GM19239 (cell line): ENCODE measurements around the gene ACOX3.

Source experiments
- DNase-seq: peaks from one replicate; pipeline ENCODE4 v3.0.0; 2011; ENCODE audit warnings: low spot score; ENCODE audit not compliant: insufficient read length
- FAIRE-seq: peaks from 2 replicates; lab custom pipeline; 2011; peaks lifted over from hg19 to GRCh38; lab: Jason Lieb, UNC

ACOX3 gene

DNA sequence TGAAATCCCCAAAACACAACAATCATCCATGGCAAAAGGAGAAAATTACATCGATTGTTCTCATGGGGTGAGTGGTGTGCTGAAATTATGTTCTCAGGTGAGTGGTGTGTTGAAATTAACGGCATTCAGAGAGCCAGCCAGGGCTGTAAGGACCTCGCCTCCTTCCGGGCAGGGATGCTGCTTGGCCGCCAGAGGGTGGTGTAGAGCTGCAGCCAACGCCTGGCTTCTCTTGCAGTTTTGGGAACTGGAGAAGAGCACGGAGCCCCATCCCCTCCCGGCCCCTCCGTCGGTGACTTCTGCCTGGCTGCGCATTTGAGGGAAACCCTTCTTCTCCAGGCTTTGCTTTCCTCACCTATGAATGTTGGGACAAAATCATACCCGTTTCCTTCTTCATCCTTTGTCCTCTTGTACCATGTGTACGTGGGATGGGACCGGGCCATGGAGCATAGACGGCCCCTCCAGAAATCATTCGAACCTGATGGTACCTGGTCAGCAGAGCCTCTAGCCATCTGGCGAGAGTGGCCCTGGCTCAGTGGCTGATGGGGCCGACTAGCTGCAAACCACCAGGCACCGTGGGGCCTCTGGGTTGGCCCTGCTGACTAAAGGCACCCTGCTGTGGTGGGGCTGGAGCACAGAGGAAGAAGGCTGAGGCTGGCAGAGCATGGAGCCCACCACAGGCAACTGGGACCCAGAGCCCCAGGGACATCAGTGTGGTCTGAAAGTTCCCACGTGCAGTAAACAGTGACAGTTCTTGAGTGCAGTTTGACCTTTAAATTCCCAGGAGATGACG is 28.4 kb upstream of the ACOX3 start:
- DNase-seq, result peak; percentile 81
- FAIRE-seq, result peak; percentile 78

DNA sequence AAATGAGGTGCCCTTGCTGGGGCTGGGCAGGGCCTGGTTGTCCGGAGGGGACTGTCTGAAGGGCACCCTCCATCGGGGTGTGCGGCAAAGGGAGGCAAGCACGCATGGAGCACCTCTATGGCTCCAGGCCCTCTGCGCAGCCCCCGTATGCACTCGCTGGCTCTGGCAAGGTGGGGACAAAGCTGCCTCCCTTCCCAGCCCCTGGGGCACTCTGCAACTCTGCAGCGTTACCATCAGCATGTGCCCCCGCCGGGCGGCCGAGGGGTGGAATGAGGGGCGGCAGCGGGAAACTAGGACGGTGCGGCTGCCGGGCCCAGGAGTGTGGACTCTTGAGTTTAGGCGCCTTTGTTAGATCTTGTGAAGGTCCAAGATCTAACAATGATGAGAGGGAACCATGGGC is 26.5 kb upstream of the ACOX3 start:
- DNase-seq, result no peak
- FAIRE-seq, result no peak

DNA sequence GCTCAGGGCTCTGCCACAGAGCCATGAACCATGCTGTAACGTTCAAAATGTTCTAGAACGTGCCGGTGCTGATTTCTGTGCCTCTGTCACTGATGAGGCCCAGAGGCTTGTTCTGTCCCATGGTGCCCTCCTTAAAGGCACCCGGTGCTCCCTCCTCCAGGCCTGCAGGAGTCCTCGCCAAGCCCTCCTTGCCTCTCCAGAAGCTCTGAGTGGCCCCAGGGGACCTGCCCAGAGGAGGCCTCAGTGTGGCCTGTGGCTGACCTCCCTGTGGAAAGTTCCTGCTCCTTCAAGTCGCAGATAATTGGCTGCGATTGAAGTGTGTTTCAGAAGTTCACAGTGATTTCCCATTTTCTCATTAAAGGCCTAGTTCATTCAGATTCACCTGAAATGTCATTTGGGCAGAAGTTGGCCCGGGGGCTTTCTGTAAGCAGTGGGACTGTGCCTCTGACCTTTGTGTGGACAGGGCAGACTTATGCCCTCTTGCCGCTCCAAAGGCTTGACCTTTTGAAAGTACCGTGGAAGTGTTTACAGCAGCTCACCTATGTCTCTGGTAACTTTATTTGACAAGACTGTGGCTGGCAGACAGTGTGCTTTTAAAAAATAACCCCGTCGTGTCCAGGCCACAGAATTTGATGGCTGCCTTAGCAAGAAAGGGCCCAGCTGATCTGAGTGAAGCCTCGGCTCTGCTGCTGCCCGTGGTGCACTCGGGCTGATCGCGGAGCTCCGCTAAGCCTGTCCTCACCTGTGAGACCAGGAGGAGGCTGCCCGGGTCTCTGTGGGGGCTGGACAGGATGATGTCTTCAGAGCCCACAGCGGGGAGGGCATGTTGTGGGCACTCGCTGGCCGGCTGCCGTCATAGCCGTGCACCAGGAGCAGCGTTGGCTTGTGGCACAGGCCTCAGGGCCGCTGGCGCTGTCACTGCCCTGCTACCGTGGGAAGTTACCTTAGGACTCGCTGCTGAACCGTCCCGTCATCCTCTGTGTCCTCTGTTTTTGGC is 25.4 kb upstream of the ACOX3 start:
- FAIRE-seq (no peak), DNase-seq (no peak)

DNA sequence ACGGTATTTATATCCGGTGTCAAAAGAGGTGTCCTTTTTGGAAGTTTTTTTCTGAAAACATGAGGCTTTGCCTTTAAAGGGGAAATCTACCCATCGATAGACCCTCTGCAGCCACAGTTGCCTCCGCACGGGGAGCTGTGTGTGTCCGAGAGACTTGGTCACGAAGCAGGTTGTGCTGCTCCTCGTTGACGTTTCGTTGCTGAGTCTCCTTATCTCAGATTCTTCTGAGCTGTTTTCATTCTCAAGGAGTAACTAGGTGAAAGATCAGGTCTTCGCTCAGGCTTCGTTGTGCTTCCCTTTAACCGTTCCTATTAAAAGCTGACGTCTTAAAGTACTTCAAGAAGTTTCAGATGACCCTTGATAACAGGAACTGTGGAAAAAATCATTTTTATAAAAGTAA is 23.9 kb upstream of the ACOX3 start:
- FAIRE-seq, result no peak
- DNase-seq, result no peak

DNA sequence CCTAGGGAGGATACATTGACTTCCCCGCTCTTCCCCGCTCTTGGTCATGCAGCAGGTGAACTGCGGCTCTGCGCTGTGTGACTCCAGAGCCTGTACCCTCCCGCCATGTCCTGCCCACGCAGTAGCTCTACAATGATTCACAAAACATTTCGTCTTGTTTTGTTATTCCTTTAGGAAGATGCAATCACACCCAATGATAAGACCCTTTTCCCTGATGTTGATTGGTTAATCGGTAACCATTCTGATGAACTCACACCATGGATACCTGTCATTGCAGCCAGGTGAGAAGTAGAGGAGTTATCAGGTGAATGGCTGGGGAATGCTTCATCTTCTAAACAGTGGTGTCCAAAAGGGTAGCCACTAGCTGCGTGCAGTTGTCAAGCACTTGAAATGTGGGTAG is 23.3 kb upstream of the ACOX3 start:
- no peak for FAIRE-seq

DNA sequence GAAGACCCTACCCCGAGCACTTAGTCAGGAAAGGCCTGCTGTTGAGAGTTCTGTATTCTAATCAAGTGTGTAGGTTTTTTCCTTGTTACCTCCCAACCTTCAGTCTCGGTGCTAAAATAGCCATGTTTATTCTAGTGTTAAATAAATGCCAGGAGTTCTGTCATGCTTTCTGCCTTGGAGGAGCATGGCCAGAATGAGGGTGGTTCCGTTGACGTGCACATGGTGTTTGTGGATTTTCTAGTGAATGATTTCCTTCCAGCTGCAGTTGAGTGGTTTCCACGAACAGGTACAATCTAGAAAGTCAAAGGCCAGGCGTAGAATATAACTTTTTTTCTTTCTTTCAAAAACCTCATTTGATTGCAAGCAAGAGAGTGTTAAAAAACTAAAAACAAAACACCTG is 21.1 kb upstream of the ACOX3 start:
- FAIRE-seq, result no peak
- DNase-seq, result no peak

More for the DNA sequence above, 23.3 kb upstream of the ACOX3 start:
- DNase-seq, result no peak

DNA sequence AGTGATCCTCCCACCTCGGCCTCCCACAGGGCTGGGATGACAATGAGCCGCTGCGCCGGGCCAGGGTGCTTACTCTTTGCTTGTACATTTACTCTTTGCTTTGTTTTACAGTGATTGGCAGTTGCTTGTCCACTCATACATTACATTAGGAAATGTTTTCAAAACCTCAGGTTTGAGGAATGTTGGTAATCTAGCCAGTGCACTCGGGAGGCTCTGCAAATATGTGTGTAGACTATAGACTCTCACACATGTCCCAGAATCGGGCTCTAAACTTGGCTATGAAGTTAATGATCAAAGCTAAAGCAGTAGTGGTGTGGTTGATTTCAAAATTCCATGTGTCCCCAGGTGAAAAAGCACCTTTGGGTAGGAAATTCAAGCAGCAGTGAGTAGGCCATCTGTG is 20.6 kb upstream of the ACOX3 start:
- DNase-seq (no peak), FAIRE-seq (no peak)

DNA sequence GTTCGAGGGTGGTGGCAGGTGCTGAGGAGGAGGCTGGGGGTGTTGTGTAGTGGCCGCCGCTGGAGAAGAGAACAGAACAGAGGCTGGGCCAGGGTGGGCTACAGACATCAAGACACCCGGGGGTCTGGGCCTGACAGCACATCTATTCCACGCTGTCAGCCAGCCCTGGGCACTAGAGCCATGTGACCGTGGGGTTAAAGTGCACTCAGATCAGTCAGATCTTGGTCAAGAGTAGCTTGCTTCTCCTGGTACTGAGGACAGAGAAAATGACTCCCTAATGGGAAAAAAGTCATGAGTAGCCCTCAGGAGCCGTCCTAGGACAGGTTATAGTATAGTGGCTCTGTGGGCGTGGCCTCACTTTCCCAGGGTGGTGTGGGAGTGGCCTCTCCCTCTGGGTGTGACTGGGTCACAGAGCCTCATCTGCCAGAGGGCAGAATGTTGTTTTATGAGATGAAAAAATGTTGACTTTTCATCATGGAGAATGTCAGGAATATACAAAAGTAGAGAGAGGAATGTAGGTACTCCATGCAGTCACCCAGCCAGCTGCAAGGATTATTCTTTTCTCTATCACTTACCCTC is 19.4 kb upstream of the ACOX3 start:
- FAIRE-seq (no peak), DNase-seq (no peak)

DNA sequence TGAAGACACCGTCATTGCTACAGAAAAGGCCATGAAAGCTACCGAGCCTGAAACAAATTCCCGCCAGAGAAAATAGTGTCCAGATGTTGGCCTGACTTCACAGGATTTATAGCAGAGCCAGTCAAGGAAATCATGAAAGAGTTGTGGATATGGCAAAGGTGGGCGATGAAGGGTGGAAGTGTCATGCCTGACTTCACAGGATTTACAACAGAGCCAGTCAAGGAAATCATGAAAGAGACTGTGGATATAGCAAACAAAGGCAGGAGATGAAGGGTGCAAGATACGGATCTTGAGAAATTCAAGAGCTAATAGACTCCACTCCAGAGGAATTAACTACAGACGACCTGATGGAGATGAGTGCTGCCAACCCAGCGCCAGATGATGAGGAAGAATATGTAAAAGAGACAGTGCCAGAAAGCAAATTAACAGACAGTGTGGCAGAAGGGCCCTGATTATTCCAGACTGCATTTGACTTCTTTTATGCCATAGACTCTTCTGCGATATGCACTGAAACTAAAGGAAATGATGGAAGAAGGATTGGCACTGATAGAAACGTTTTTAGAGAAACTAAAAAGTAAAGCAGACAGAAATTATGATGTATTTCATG is 17.2 kb upstream of the ACOX3 start:
- FAIRE-seq, result no peak
- no peak for DNase-seq

DNA sequence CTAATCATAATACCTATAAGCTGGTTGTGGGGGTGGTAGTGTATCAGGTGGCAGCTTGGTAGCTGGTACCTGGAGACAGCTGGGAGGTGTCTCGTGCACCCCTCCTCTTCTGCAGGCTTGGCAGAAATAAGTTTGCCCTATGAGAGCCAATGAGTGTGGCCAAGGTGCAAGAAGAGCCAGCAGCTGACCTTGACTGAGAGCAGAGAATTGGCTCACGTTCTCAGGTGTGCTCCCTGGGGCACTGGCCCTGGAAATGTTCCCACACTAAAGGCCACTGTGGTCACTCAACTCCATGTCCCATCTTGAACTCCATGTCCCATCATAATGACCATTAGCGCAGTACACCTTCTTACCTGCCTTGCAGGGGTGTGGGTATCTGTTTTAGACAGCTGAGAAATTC is 13.4 kb upstream of the ACOX3 start:
- FAIRE-seq (no peak), DNase-seq (no peak)

DNA sequence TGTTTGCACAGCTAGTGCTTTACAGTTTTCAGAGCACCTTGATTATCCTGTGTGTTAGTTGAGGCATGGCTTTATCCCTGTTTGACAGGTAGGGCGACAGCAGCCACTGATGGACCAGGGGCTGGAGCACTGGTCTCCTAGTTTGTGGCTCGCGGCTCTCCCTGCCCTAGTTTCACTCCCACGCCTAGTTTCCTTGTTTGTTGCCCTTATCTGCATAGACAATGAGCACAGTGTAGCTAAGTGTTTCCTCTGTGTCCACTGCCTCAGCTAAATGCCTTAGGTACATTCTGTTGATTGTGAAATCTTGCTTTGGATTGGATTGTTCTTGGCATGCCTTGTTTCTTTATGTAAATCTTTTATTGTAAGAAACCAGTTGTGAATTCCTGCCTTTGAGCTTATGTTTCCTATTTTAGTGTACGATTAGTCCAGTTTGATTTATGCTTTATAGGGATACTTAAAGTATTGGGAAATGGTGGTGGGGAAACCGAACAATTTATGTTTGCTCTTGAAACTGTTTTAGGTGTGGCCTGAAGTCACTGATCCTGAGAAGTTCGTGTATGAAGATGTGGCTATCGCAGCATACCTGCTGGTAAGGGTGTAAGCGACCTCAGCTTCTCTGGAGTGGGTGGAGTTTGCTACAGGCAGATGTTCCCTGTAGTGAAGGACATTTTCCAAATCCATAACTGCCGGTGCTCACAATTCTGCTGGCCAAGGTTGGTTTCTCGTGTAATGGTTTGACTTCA is 11.1 kb upstream of the ACOX3 start:
- no peak for FAIRE-seq
- no peak for DNase-seq

DNA sequence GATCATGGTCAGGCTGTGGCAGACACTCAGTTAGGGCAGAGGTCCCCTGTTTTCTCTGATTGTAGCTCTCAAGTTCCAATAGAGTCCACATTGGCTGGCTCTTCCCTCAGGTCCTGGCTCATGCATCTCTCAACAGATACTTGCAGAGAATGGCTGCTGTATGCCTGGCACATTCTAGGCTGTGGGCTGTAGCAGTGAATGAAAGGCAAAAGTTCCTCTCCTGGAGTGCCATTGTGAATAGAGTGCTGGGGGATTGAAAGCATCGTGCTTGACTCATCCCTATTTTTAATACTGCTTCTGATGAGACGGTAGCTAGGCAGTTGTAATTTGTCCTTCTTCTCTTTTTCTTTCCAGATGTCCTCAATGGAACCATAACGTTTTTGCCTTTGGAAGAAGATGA is 5.6 kb upstream of the ACOX3 start:
- DNase-seq, result no peak
- FAIRE-seq, result no peak

DNA sequence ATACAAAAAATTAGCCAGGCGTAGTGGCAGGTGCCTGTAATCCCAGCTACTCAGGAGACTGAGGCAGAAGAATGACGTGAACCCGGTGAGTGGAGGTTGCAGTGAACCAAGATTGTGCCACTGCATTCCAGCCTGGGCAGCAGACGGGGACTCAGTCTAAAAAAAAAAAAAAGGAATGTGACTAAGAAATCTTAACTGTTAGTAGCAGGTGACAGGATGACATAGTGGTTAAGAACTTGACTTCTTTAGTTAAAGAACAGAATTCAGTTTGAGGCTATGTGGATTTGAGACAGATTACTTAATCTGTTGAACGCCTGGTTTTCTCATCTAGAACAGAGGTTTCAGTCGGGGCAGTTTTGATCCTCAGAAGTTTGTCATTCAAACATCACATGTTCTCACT is 3.3 kb upstream of the ACOX3 start:
- no peak for FAIRE-seq
- no peak for DNase-seq

DNA sequence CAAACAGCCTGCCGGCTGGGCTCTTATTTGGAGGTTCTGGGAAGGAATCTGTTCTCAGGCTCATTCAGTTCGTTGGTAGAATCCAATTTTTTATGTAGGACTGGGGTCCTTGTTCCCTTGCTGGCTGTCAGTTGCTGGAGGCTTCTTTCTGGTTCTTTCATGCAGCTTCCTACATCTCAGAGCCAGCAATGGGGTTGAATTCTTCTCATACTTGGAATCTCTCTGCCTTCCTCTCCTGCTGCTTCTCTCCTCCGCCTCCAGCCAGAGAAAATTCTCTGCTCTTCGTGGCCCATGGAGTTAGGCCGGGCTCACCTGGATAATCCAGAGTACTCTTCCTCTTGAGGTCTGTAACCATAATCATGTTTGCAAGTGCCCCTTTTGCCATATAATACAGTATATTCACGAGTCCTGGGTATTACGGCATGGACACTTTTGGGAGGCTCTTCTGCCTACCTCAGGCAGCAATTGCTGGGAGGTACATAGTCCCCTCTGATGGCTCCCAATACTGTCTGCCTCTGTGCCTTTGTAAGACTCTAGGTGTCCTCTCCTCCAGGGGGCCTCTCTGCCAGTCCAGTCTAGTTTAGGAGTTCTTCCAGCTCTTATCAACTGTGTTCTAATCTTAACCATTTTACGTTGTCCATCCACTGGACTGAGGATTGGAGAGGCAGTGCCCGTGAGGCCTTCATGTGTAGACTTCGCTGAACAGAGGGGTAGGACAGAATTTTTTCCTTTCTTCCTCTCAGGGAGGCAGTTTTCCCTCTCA is 2.3 kb upstream of the ACOX3 start:
- FAIRE-seq (no peak), DNase-seq (no peak)

DNA sequence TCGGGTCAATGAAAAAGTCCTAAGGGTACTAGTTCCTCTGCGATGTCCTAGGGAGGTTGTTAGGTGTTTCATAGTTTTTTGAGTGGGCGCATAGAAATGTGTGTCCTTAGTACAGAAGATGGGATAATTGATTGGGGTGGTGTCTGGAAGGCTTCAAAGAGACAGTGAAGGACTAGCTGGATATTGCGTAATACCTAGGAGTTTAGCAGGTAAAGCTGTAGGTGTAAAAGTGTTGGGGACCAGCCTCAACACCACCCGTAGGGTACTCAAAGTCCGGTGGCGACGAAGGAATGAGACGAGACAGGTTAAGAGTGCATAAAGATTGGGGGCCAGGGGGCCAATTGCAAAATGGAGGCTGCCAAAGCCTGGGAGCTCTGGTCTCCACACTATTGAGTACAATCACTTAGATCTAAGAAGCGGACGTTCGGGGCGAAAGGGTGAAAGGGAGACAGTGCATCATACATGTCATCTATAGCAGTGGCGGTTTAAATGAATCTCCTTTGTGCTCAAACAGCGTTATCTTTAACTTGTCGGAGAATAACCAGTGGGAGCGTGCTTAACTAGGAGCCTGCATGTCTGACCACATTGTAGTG is 1.1 kb upstream of the ACOX3 start:
- FAIRE-seq, result no peak
- no peak for DNase-seq

DNA sequence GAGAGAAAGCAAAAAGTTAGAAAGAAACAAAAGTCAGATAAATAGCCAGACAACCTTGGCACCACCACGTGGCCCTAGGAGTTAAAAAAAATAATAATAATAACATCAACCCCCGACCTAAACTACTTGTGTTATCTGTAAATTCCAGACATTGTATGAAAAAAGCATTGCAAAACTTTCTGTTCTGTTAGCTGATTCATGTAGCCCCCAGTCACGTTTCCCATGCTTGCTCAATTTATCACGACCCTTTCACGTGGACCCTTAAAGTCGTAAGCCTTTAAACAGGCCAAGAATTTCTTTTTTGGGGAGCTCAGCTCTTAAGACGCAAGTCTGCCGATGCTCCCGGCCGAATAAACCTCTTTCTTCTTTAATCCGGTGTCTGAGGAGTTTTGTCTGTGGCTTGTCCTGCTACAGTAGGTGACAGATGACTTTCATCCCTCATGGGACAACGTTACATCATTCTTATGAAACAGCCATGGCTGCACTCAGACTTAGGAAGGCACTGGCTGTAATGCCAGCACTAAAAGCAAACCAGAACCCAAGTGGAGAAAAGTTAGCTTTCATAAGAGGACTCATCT is 520 bp downstream of the ACOX3 start:
- no peak for DNase-seq
- peak; percentile 92 for FAIRE-seq

DNA sequence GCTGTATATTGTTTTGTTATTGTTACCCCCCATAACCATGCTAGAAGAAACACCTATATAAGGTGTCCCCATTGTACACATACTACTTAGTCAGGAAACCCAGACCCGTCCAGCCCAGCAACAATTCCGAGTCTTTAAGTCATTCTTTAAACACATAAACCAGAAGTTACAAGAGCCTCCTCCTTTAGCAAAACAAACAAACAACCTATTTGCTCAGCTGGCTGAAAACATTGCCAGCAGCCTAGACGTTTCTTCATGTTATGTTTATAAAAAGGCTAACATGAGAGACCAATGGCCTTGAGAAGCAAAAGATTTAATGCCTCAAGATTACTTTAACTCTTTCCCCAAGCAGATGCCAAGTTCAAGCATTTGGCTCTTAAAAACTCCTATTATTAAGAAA is 1.4 kb downstream of the ACOX3 start:
- DNase-seq, result no peak
- FAIRE-seq, result no peak

DNA sequence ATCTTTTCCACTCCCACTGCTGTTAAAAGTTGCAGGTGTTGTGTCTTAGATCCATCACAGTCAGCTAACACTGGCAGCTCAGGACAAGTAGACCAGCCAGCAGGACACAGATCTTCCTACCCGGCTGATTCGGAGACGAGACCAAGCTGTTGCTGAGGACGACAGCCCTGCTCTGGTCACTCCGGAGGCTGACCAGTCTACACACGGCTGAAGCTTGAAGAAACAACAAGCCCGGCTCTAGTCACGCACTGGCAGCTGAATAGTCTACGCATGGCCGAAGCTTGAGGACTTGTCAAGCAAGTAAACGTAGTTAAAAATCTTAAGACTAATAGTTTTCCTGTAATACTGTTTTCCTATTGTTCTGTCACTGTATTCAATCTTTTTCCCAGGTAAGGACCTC is 1.8 kb downstream of the ACOX3 start:
- DNase-seq (no peak), FAIRE-seq (no peak)
